WTC11 (cell line): ENCODE data around the gene FGB. TPM values are rescaled to one million over a fixed set of nuclear protein-coding genes. Genes with fewer than 3 reads are reported as not detected.

Experiments
- ATAC-seq: fragments of 200-7000 bp; cut with Tn5 transposase; 2 replicates; pipeline ENCODE4 v1.10.0; 2021; ENCODE audit warnings: mild to moderate bottlenecking, moderate library complexity
- CTCF ChIA-PET: fragments of 300-600 bp; sonication (Branson Sonifier 250); formaldehyde crosslinking; loops from one replicate; lab custom pipeline; 2021; ENCODE audit warnings: antibody characterized with exemption; lab: Charles Lee
- POLR2A ChIA-PET: fragments of 350-600 bp; sonication (Branson Sonifier 250); formaldehyde crosslinking; loops from one replicate; lab custom pipeline; 2021; ENCODE audit warnings: antibody characterized with exemption; lab: Charles Lee
- DNase-seq: peaks from one replicate; pipeline ENCODE4 v3.0.0; 2021; ENCODE audit warnings: low spot score
- H3K27ac Mint-ChIP-seq: 2 replicates; pipeline ENCODE4 v1.8.0; 2021; ENCODE audit warnings: mixed read lengths
- H3K27me3 Mint-ChIP-seq: 2 replicates; pipeline ENCODE4 v1.8.0; 2021; ENCODE audit warnings: low read depth, mild to moderate bottlenecking, moderate library complexity, mixed read lengths
- H3K36me3 Mint-ChIP-seq: 2 replicates; pipeline ENCODE4 v1.8.0; 2021; ENCODE audit warnings: mixed read lengths
- H3K4me1 Mint-ChIP-seq: 2 replicates; pipeline ENCODE4 v1.8.0; 2022; ENCODE audit warnings: mixed read lengths
- H3K4me3 Mint-ChIP-seq: 2 replicates; pipeline ENCODE4 v1.8.0; 2021; ENCODE audit warnings: mild to moderate bottlenecking, moderate library complexity, mixed read lengths
- H3K9me3 Mint-ChIP-seq: 2 replicates; pipeline ENCODE4 v1.8.0; 2021; ENCODE audit warnings: mixed read lengths
- AFF4 ChIP-seq: sonication (generic); formaldehyde crosslinking; IDR thresholded peaks from 2 replicates; pipeline ENCODE4 v1.8.1; 2023; ENCODE audit warnings: mild to moderate bottlenecking, missing genetic modification reagents, borderline replicate concordance
- ATF3 ChIP-seq: sonication (generic); formaldehyde crosslinking; conservative IDR thresholded peaks from 2 replicates; pipeline ENCODE4 v1.8.1; 2022; ENCODE audit warnings: mild to moderate bottlenecking, missing genetic modification reagents
- ELF4 ChIP-seq: sonication (generic); formaldehyde crosslinking; IDR thresholded peaks from 2 replicates; pipeline ENCODE4 v1.8.1; 2022; ENCODE audit warnings: low read depth, mild to moderate bottlenecking, moderate library complexity, missing genetic modification reagents
- ERG ChIP-seq: fragments of 250-450 bp; sonication (Bioruptor Pico); IDR thresholded peaks from 2 replicates; pipeline ENCODE4 v1.8.0; 2021; ENCODE audit warnings: mild to moderate bottlenecking
- ESRRA ChIP-seq: sonication (generic); formaldehyde crosslinking; IDR thresholded peaks from 2 replicates; pipeline ENCODE4 v1.8.1; 2022; ENCODE audit warnings: mild to moderate bottlenecking, missing genetic modification reagents, borderline replicate concordance
- ETV6 ChIP-seq: sonication (generic); formaldehyde crosslinking; IDR thresholded peaks from 2 replicates; pipeline ENCODE4 v1.8.1; 2022; ENCODE audit warnings: mild to moderate bottlenecking, missing genetic modification reagents
- FOXJ3 ChIP-seq: sonication (generic); formaldehyde crosslinking; IDR thresholded peaks from 2 replicates; pipeline ENCODE4 v1.9.0; 2021; ENCODE audit warnings: missing genetic modification reagents, mild to moderate bottlenecking, borderline replicate concordance
- FOXP4 ChIP-seq: sonication (generic); formaldehyde crosslinking; IDR thresholded peaks from 2 replicates; pipeline ENCODE4 v1.8.0; 2022; ENCODE audit warnings: mild to moderate bottlenecking, missing genetic modification reagents
- HMGA2 ChIP-seq: fragments of 250-450 bp; sonication (Bioruptor Pico); IDR thresholded peaks from 2 replicates; pipeline ENCODE4 v1.4.0; 2021; ENCODE audit warnings: mild to moderate bottlenecking, moderate library complexity
- JAZF1 ChIP-seq: fragments of 250-450 bp; sonication (Bioruptor Pico); IDR thresholded peaks from 2 replicates; pipeline ENCODE4 v1.9.0; 2021; ENCODE audit warnings: moderate library complexity, mild to moderate bottlenecking, inconsistent platforms
- KAT7 ChIP-seq: sonication (generic); formaldehyde crosslinking; IDR thresholded peaks from 2 replicates; pipeline ENCODE4 v1.8.1; 2023; ENCODE audit warnings: missing genetic modification reagents, mild to moderate bottlenecking, borderline replicate concordance
- NFE2L1 ChIP-seq: sonication (generic); formaldehyde crosslinking; IDR thresholded peaks from 2 replicates; pipeline ENCODE4 v1.8.1; 2023; ENCODE audit warnings: missing genetic modification reagents
- PREB ChIP-seq: sonication (generic); formaldehyde crosslinking; IDR thresholded peaks from 2 replicates; pipeline ENCODE4 v1.8.1; 2022; ENCODE audit warnings: mild to moderate bottlenecking, missing genetic modification reagents, moderate library complexity, borderline replicate concordance
- TCF7 ChIP-seq: sonication (generic); formaldehyde crosslinking; IDR thresholded peaks from 2 replicates; pipeline ENCODE4 v1.8.0; 2022; ENCODE audit warnings: mild to moderate bottlenecking, low read depth, missing genetic modification reagents, moderate library complexity
- ZBTB21 ChIP-seq: sonication (generic); formaldehyde crosslinking; IDR thresholded peaks from 2 replicates; pipeline ENCODE4 v1.8.1; 2023; ENCODE audit warnings: mild to moderate bottlenecking, missing genetic modification reagents, borderline replicate concordance
- ZMAT4 ChIP-seq: fragments of 250-450 bp; sonication (Bioruptor Pico); IDR thresholded peaks from 2 replicates; pipeline ENCODE4 v1.9.0; 2021; ENCODE audit warnings: mild to moderate bottlenecking
- ZNF263 ChIP-seq: sonication (generic); formaldehyde crosslinking; IDR thresholded peaks from 2 replicates; pipeline ENCODE4 v1.8.1; 2022; ENCODE audit warnings: low read depth, mild to moderate bottlenecking, moderate library complexity, missing genetic modification reagents
- ZNF281 ChIP-seq: sonication (generic); formaldehyde crosslinking; IDR thresholded peaks from 2 replicates; pipeline ENCODE4 v1.8.0; 2023; ENCODE audit warnings: mild to moderate bottlenecking, missing genetic modification reagents
- ZNF396 ChIP-seq: fragments of 250-450 bp; sonication (Bioruptor Pico); IDR thresholded peaks from 2 replicates; pipeline ENCODE4 v1.8.0; 2021; ENCODE audit warnings: mild to moderate bottlenecking, moderate library complexity, borderline replicate concordance
- ZNF512 ChIP-seq: sonication (generic); formaldehyde crosslinking; IDR thresholded peaks from 2 replicates; pipeline ENCODE4 v1.8.1; 2022; ENCODE audit warnings: missing genetic modification reagents, borderline replicate concordance
- total RNA-seq: library from RNA; stranded (reverse); gene quantifications from 3 replicates; pipeline ENCODE4 v1.2.3, GENCODE V29; 2021

Gene FGB
- total RNA-seq, 1 experiment from 2014 or later: 2.3 TPM

GRCh38 chr4:154534296-154534695, 28.5 kb upstream of the FGB start:
- Mint-ChIP-seq H3K4me3 (no peak overlapping the region), H3K27ac (no peak overlapping the region), H3K27me3 (no peaks in the 10 kb centered on the region), H3K36me3 (peaks cover 17% of the 10 kb centered on the region), H3K9me3 (no peaks in the 10 kb centered on the region), H3K4me1 (no peaks in the 10 kb centered on the region)
- DNase-seq (no peak), ATAC-seq (no peak)
- POLR2A ChIA-PET: no interaction called here
- CTCF ChIA-PET: interaction anchor here (0.9 kb wide), 1 partner anchor 25 kb away, joined by 3 read pairs; no protein-coding TSS in a partner anchor
- TF ChIP-seq NFE2L1 (CRISPR knock-in tag) (no peak), FOXJ3 (CRISPR knock-in tag) (no peak), ELF4 (CRISPR knock-in tag) (no peak), ETV6 (CRISPR knock-in tag) (no peak), PREB (CRISPR knock-in tag) (no peak), ATF3 (no peak), ZNF512 (CRISPR knock-in tag) (no peak), ZBTB21 (CRISPR knock-in tag) (no peak), ZNF281 (CRISPR knock-in tag) (no peak), ERG (CRISPR knock-in tag) (no peak), KAT7 (CRISPR knock-in tag) (no peak), ZNF263 (no peak), JAZF1 (no peak), TCF7 (CRISPR knock-in tag) (no peak), ZNF396 (CRISPR knock-in tag) (no peak)

- DNase-seq: no peak
- no peaks in the 10 kb centered on the region for H3K27me3 Mint-ChIP-seq
- ChIA-PET CTCF (no interaction called here), POLR2A (no interaction called here)
- H3K27ac Mint-ChIP-seq: no peak overlapping the region
- no peak overlapping the region for H3K4me3 Mint-ChIP-seq
- H3K9me3 Mint-ChIP-seq: no peaks in the 10 kb centered on the region
- no peaks in the 10 kb centered on the region for H3K4me1 Mint-ChIP-seq
- peaks cover 72% of the 10 kb centered on the region for H3K36me3 Mint-ChIP-seq
- ATAC-seq: no peak
- TF ChIP-seq AFF4 (CRISPR knock-in tag): no peak
- TF ChIP-seq HMGA2 (CRISPR knock-in tag): no peak
- no peak for TF ChIP-seq FOXP4 (CRISPR knock-in tag)
- TF ChIP-seq ELF4 (CRISPR knock-in tag): no peak
- TF ChIP-seq ZMAT4: no peak
- no peak for TF ChIP-seq ESRRA (CRISPR knock-in tag)
Measured at GRCh38 chr4:154542271-154542879, 20.4 kb upstream of the FGB start.
